HEK293 (cell line): ENCODE data around the gene C11orf86.

Experiments
- BCL11A ChIP-seq: fragments of 450-650 bp; formaldehyde crosslinking; IDR thresholded peaks from 2 replicates; pipeline ENCODE4 v1.5.1; 2016; ENCODE audit warnings: low read depth, missing biosample characterization, missing genetic modification characterization
- CTCF ChIP-seq: fragments of 450-650 bp; formaldehyde crosslinking; IDR thresholded peaks from 2 replicates; pipeline ENCODE4 v1.5.1; 2016; ENCODE audit warnings: missing biosample characterization, missing genetic modification characterization
- ELK4 ChIP-seq: IDR thresholded peaks from 2 replicates; pipeline ENCODE4 v1.6.1; 2011; ENCODE audit warnings: mild to moderate bottlenecking, low read depth, low read length, borderline replicate concordance
- GFI1B ChIP-seq: fragments of 450-650 bp; formaldehyde crosslinking; IDR thresholded peaks from 2 replicates; pipeline ENCODE4 v1.5.1; 2016; ENCODE audit warnings: missing biosample characterization, missing genetic modification characterization
- REST ChIP-seq: fragments of 450-650 bp; formaldehyde crosslinking; IDR thresholded peaks from 2 replicates; pipeline ENCODE4 v1.5.1; 2016; ENCODE audit warnings: missing biosample characterization, missing genetic modification characterization
- SP2 ChIP-seq: fragments of 450-650 bp; formaldehyde crosslinking; IDR thresholded peaks from 2 replicates; pipeline ENCODE4 v1.5.1; 2016; ENCODE audit warnings: missing biosample characterization, missing genetic modification characterization
- SP3 ChIP-seq: fragments of 450-650 bp; formaldehyde crosslinking; IDR thresholded peaks from 2 replicates; pipeline ENCODE4 v1.5.1; 2016; ENCODE audit warnings: missing biosample characterization, missing genetic modification characterization
- ZBTB10 ChIP-seq: fragments of 450-650 bp; formaldehyde crosslinking; IDR thresholded peaks from 2 replicates; pipeline ENCODE4 v1.5.1; 2016; ENCODE audit warnings: missing biosample characterization, missing genetic modification characterization
- ZFP3 ChIP-seq: fragments of 450-650 bp; formaldehyde crosslinking; IDR thresholded peaks from 2 replicates; pipeline ENCODE4 v1.5.1; 2016; ENCODE audit warnings: low read depth, missing biosample characterization, missing genetic modification characterization
- ZFP41 ChIP-seq: fragments of 450-650 bp; formaldehyde crosslinking; IDR thresholded peaks from 2 replicates; pipeline ENCODE4 v1.5.1; 2016; ENCODE audit warnings: missing biosample characterization, missing genetic modification characterization, borderline replicate concordance
- ZNF140 ChIP-seq: fragments of 450-650 bp; formaldehyde crosslinking; IDR thresholded peaks from 2 replicates; pipeline ENCODE4 v1.5.1; 2016; ENCODE audit warnings: missing biosample characterization, missing genetic modification characterization
- ZNF274 ChIP-seq, 2 experiments: fragments of 200-500 bp in 1 of 2; fragments of 450-650 bp in 1 of 2; sonication (Bioruptor generic) in 1 of 2; formaldehyde crosslinking in 1 of 2; IDR thresholded peaks; 2 replicates each; pipeline versions ENCODE4 v1.5.1 to v1.6.1; 2014 to 2016; ENCODE audit warnings: borderline replicate concordance in 1 of 2, inconsistent platforms in 1 of 2, low read length in 1 of 2, missing biosample characterization in 1 of 2, missing genetic modification characterization in 1 of 2
- ZNF362 ChIP-seq: fragments of 450-650 bp; formaldehyde crosslinking; IDR thresholded peaks from 2 replicates; pipeline ENCODE4 v1.5.1; 2016; ENCODE audit warnings: missing biosample characterization, missing genetic modification characterization
- ZNF747 ChIP-seq: fragments of 450-650 bp; formaldehyde crosslinking; IDR thresholded peaks from 2 replicates; pipeline ENCODE4 v1.5.1; 2016; ENCODE audit warnings: missing biosample characterization, missing genetic modification characterization

GRCh38 chr11:67002297-67002913, 27.3 kb downstream of the C11orf86 start:
- no peak for TF ChIP-seq CTCF (tag by site-specific recombination)
- no peak for TF ChIP-seq ZNF747 (tag by site-specific recombination)
- TF ChIP-seq ZFP41 (tag by site-specific recombination): no peak
- no peak for TF ChIP-seq REST
- no peak for TF ChIP-seq ELK4
- no peak for TF ChIP-seq ZFP3 (tag by site-specific recombination)
- no peak for TF ChIP-seq ZNF140 (tag by site-specific recombination)
- no peak for TF ChIP-seq GFI1B (tag by site-specific recombination)
- no peak for TF ChIP-seq ZNF274 (IDR thresholded peaks at IDR 0.05; ENCODE audit: low read length)
- no peak for TF ChIP-seq ZNF274 (tag by site-specific recombination; IDR thresholded peaks at IDR 0.05; ENCODE audit: borderline replicate concordance)
- TF ChIP-seq ZNF362 (tag by site-specific recombination): no peak
- TF ChIP-seq SP2 (tag by site-specific recombination): no peak
- TF ChIP-seq BCL11A (tag by site-specific recombination): no peak
- no peak for TF ChIP-seq SP3 (tag by site-specific recombination)
- no peak for TF ChIP-seq ZBTB10 (tag by site-specific recombination)
